Transverse colon (tissue), 4 donors: Measurements from ENCODE around the gene MFAP1. TPM values are rescaled to one million over a fixed set of nuclear protein-coding genes. Genes with fewer than 3 reads are reported as not detected.

Experiments used
- DNase-seq: peaks from one replicate; pipeline ENCODE4 v3.0.0-alpha.2; 2019
- H3K27ac ChIP-seq, 4 donors: fragments of 200-600 bp; sonication (generic); 2 replicates each; pipeline ENCODE4 v1.5.1; 2016 to 2018; ENCODE audit warnings: inconsistent platforms in 4 of 4
- H3K27me3 ChIP-seq: fragments of 200-600 bp; sonication (generic); 2 replicates; pipeline ENCODE4 v1.5.1; 2017; ENCODE audit warnings: inconsistent platforms
- H3K36me3 ChIP-seq, 4 donors: fragments of 200-600 bp; sonication (generic); 2 replicates each; pipeline ENCODE4 v1.5.1; 2017 to 2019; ENCODE audit warnings: inconsistent platforms in 4 of 4
- H3K4me1 ChIP-seq, 4 donors: fragments of 200-600 bp; sonication (generic); 2 replicates each; pipeline ENCODE4 v1.5.1; 2017 to 2020; ENCODE audit warnings: inconsistent platforms in 4 of 4
- H3K4me3 ChIP-seq, 4 donors: fragments of 200-600 bp; sonication (generic); 1 replicate in 1 of 4; 2 replicates in 3 of 4; pipeline versions ENCODE4 v1.5.1 to v1.6.1; 2017 to 2019; ENCODE audit warnings: inconsistent platforms in 4 of 4
- H3K9me3 ChIP-seq, 2 donors: fragments of 200-600 bp; sonication (generic); 2 replicates each; pipeline ENCODE4 v1.5.1; 2017 to 2019; ENCODE audit warnings: inconsistent platforms in 2 of 2
- CTCF ChIP-seq, 5 experiments: fragments of 200-600 bp in 3 of 5; fragments of 450-650 bp in 2 of 5; sonication (generic) in 3 of 5; IDR thresholded peaks; 1 replicate in 2 of 5; 2 replicates in 3 of 5; pipeline ENCODE4 v1.5.1; 2016 to 2017; ENCODE audit warnings: antibody characterized with exemption in 5 of 5, inconsistent platforms in 3 of 5, mild to moderate bottlenecking in 2 of 5, moderate library complexity in 1 of 5
- EP300 ChIP-seq: sonication (generic); formaldehyde crosslinking; IDR thresholded peaks from one replicate; pipeline ENCODE4 v1.6.1; 2017; ENCODE audit warnings: antibody characterized with exemption, low read depth
- POLR2A ChIP-seq: fragments of 450-650 bp; IDR thresholded peaks from one replicate; pipeline ENCODE4 v1.6.1; 2016; ENCODE audit warnings: antibody characterized with exemption, mild to moderate bottlenecking, moderate library complexity
- POLR2AphosphoS5 ChIP-seq, 3 donors: sonication (generic); formaldehyde crosslinking; IDR thresholded peaks; one replicate each; pipeline ENCODE4 v1.6.1; 2016; ENCODE audit warnings: antibody characterized with exemption in 3 of 3
- WGBS, 2 donors: methylation state at CpG; one replicate each; pipeline ENCODE4 v1.1.5; 2018; ENCODE audit warnings: low coverage in 1 of 2; 5-methylcytosine and 5-hydroxymethylcytosine counted together
- in situ Hi-C, 4 donors: fragments of 200-750 bp; cut with MboI; loops; one replicate each; pipeline versions ENCODE4 v1.15.0 to v1.15.1; 2017; ENCODE audit warnings: low sequenced_read_pairs in 3 of 4, low pct_ligation_motif_present in 1 of 4, low pct_unique_long_range_greater_than_20kb in 1 of 4
- intact Hi-C: fragments of 100-400 bp; cut with DNase I; formaldehyde crosslinking; loops from one replicate; pipeline ENCODE4 v1.15.1; 2023; ENCODE audit warnings: low total_unique reads
- total RNA-seq, 4 donors: library from RNA; depleted of rRNA; stranded (reverse); fragments of >200 nt; gene quantifications; one replicate each; pipeline ENCODE4 v1.1.0, GENCODE V29; 2016

MFAP1 gene
- total RNA-seq, 4 donors from 2014 or later, result 9.8 to 32.9 (median 16.3) TPM

GRCh38 chr15:43791993-43792760 lies 32.3 kb downstream of the MFAP1 start, which contains the start of gene SERF2:
SERF2 (plus strand) TSS chr15:43792320; CDS start chr15:43792377, 57 bp downstream.
- in situ Hi-C loops, result loop anchor here in 1 of 4 donors (25.0 kb wide), 1 partner anchor 305 kb away; the partner anchor contains the start of gene TP53BP1
- DNase-seq, result peak; percentile 100
- WGBS, 2 donors, result 0 to 3% methylated on average over 7 to 27 of the region's 66 CpGs

GRCh38 chr15:43789409-43789808 lies 35.1 kb downstream of the MFAP1 start:
- peaks cover 0 to 8% (median 4%) of the 10 kb centered on the region in 4 donors for H3K36me3 ChIP-seq
- WGBS, 2 donors, result 82 to 100% methylated on average over 2 to 3 of the region's 3 CpGs
- H3K4me1 ChIP-seq, result peaks cover 13 to 21% (median 18%) of the 10 kb centered on the region in 4 donors
- H3K27me3 ChIP-seq, result no peaks in the 10 kb centered on the region
- no peaks in the 10 kb centered on the region for H3K9me3 ChIP-seq
- H3K27ac ChIP-seq, result no peak overlapping the region
- intact Hi-C loops (no loop called here), in situ Hi-C loops (loop anchor here in 1 of 4 donors (25.0 kb wide), 1 partner anchor 302 kb away; the partner anchor contains the start of gene TP53BP1)
- no peak for TF ChIP-seq EP300
- no peak for TF ChIP-seq POLR2AphosphoS5 (IDR thresholded peaks at IDR 0.05)
- TF ChIP-seq CTCF (IDR thresholded peaks at IDR 0.05), result no peak
- TF ChIP-seq POLR2A, result no peak
- no peak overlapping the region for H3K4me3 ChIP-seq
- DNase-seq, result no peak

More at GRCh38 chr15:43791993-43792760, 32.3 kb downstream of the MFAP1 start, which contains the start of gene SERF2:
- Histone ChIP-seq H3K4me1 (peaks cover 27 to 45% (median 35%) of the 10 kb centered on the region in 4 donors), H3K27ac (peak within 1 kb of the TSS; percentile 90 to 99 (median 97)), H3K36me3 (peaks cover 0 to 15% (median 6%) of the 10 kb centered on the region in 4 donors), H3K4me3 (peak within 1 kb of the TSS; percentile 74 to 94 (median 86)), H3K27me3 (no peaks in the 10 kb centered on the region), H3K9me3 (no peaks in the 10 kb centered on the region)
- TF ChIP-seq EP300 (no peak), POLR2AphosphoS5 (IDR thresholded peaks at IDR 0.05) (peak; percentile 100), CTCF (IDR thresholded peaks at IDR 0.05) (peak in 1 of 5 experiments; percentile 13), POLR2A (peak; percentile 100)
- intact Hi-C loops, result no loop called here

- Histone ChIP-seq H3K36me3 (no peaks in the 10 kb centered on the region), H3K4me3 (no peak overlapping the region), H3K4me1 (peaks cover 0 to 23% (median 15%) of the 10 kb centered on the region in 4 donors), H3K27me3 (no peaks in the 10 kb centered on the region), H3K27ac (no peak overlapping the region), H3K9me3 (no peaks in the 10 kb centered on the region)
- TF ChIP-seq EP300 (no peak), POLR2A (no peak), POLR2AphosphoS5 (IDR thresholded peaks at IDR 0.05) (no peak), CTCF (IDR thresholded peaks at IDR 0.05) (no peak)
- intact Hi-C loops, result no loop called here
- in situ Hi-C loops, result loop anchor here in 1 of 4 donors (25.0 kb wide), 1 partner anchor 292 kb away; the partner anchor contains the start of gene TP53BP1
- no peak for DNase-seq
- 69% methylated on average over 1 of the region's 1 CpG; no CpG with 5 or more reads in 1 of the 2 donors for WGBS, 2 donors
These were observed 45.5 kb downstream of the MFAP1 start for GRCh38 chr15:43779016-43779415.

GRCh38 chr15:43777267-43777914 lies 47.1 kb downstream of the MFAP1 start:
- peak; percentile 87 for DNase-seq
- H3K27ac ChIP-seq, result peak overlapping the region; percentile 88 to 97 (median 92)
- H3K4me1 ChIP-seq, result peaks cover 0 to 23% (median 15%) of the 10 kb centered on the region in 4 donors
- no peaks in the 10 kb centered on the region for H3K27me3 ChIP-seq
- peaks cover 0 to 14% (median 7%) of the 10 kb centered on the region in 4 donors for H3K36me3 ChIP-seq
- peak overlapping the region; percentile 44 to 81 (median 72) for H3K4me3 ChIP-seq
- in situ Hi-C loops (loop anchor here in 1 of 4 donors (25.0 kb wide), 1 partner anchor 290 kb away; the partner anchor contains the start of gene TP53BP1), intact Hi-C loops (no loop called here)
- no peaks in the 10 kb centered on the region for H3K9me3 ChIP-seq
- 2 to 14% methylated on average over 3 to 30 of the region's 31 CpGs for WGBS, 2 donors
- TF ChIP-seq EP300 (no peak), CTCF (IDR thresholded peaks at IDR 0.05) (peak; percentile 72 to 95 (median 81)), POLR2AphosphoS5 (IDR thresholded peaks at IDR 0.05) (peak; percentile 13 to 50 (median 47))
